Retinal pigment epithelial cell (primary cell): ENCODE results near the gene PPP1R13L.
"Not testable (repeated sequence)": the region's sequence is repeated elsewhere in the genome, so short reads cannot be mapped to it uniquely, and the experiment has no call there.

ENCODE experiments used
- DNase-seq: peaks from one replicate; pipeline ENCODE4 v3.0.0-alpha.2; 2010; ENCODE audit warnings: low read depth
- H3K4me3 ChIP-seq: 2 replicates; pipeline ENCODE4 v1.5.1; 2011; ENCODE audit warnings: mild to moderate bottlenecking, low read length, control low read depth, moderate library complexity
- CTCF ChIP-seq: conservative IDR thresholded peaks from 2 replicates; pipeline ENCODE4 v1.5.1; 2011; ENCODE audit warnings: low read depth, low read length, control low read depth, inconsistent platforms

Gene PPP1R13L

DNA sequence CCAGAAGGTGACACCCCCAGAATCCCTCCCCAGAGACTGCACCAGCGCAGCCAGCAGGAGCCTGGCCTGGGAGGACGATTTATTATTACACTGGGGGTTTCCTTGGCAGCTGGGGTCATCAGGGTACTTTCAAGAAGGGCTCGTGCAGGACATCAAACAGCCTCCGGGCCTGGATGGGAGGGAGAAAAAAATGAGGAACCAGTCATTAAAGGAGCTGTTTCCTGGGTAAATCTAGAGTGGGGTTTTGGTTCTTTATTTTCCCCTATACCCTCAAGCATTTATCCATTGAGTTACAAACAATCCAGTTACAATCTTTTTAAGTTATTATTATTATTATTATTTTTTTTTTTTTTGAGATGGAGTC is 4.7 kb upstream of the PPP1R13L start:
- DNase-seq = no peak
- no peak for TF ChIP-seq CTCF
- no peak overlapping the region for H3K4me3 ChIP-seq

DNA sequence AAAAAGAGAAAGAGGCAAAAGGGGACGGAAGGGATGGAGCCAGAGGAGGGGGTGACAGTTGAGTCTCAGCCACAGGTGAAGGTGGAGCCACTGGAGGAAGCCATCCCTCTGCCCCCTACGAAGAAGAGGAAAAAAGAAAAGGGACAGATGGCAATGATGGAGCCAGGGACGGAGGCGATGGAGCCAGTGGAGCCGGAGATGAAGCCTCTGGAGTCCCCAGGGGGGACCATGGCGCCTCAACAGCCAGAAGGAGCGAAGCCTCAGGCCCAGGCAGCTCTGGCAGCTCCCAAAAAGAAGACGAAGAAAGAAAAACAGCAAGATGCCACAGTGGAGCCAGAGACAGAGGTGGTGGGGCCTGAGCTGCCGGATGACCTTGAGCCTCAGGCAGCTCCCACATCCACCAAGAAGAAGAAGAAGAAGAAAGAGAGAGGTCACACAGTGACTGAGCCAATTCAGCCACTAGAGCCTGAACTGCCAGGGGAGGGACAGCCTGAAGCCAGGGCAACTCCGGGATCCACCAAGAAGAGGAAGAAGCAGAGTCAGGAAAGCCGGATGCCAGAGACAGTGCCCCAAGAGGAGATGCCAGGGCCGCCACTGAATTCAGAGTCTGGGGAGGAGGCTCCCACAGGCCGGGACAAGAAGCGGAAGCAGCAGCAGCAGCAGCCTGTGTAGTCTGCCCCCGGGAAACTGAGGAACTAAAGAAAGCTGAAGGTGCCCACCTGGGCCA is 4.1 kb upstream of the PPP1R13L start:
- TF ChIP-seq CTCF = no peak
- H3K4me3 ChIP-seq = no peak overlapping the region
- DNase-seq = no peak

- DNase-seq = no peak
- no peak overlapping the region for H3K4me3 ChIP-seq
- no peak for TF ChIP-seq CTCF
Measured at GRCh38 chr19:45408121-45408520, 3.3 kb upstream of the PPP1R13L start.

DNA sequence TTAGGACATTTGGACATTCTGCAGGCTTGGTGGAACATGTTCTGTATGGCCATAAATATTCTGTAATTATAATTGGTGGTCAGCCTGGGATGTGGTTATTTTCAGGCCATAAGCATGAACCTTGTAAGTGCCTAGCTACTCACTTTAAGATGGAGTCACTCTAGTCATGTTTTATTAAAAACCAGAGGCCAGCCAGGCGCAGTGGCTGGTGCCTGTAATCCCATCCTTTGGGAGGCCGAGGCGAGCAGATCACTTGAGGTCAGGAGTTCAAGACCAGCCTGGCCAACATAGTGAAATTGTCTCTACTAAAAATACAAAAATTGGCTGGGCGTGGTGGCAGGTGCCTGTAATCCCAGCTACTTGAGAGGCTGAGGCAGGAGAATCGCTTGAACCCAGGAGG is 2.7 kb upstream of the PPP1R13L start:
- peak overlapping the region; percentile 97 for H3K4me3 ChIP-seq
- not testable (repeated sequence) for DNase-seq

- no peak for TF ChIP-seq CTCF
- peak overlapping the region; percentile 97 for H3K4me3 ChIP-seq
- DNase-seq = no peak
Measured at GRCh38 chr19:45407091-45407375, 2.2 kb upstream of the PPP1R13L start.

DNA sequence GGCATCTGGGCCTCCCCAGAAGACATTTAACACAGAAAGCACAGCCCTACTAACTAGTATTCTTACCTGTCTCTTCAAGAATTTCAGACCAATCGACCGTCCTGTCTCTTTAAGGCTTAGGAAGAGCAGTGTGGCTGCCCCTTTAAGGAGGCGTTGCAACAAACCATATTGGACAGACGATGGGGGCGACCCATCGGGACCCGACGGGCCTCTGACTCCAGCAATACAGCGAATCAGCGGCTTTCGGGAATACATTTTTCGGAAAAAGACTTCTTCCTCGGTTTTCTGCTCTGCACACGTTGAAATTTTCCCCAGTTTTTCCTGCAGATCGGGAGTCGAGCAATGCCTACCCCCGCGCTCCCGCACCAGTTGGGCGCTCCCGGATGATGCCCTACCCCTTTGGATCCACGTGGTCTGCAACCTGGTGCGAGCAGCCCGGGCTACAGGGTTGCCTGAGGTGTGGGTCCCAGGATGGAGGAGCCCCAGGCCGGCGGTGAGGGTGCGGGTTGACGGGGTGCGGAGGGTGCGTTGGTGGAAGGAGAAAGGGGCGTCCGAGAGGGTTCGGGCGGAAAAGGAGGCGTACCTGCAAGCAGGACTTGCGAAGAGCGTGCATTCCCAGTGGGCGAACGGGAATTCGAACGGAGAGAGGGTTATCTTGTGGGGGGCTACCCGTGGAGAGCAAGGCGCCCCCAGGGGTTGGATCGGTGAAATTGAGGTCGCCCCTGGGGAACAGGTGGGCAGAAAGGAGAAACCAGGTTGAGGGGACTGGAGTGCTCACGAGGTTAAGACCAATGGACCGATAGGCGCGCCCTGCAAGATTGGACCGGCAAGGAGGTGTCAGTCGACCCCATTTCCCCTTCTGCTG is 1.6 kb upstream of the PPP1R13L start, which contains the start of gene POLR1G:
POLR1G (plus strand) TSS at position 419 of the 865 bp plus-strand sequence; CDS start at position 472, 53 bp downstream.
- TF ChIP-seq CTCF = no peak
- peak; percentile 39 for DNase-seq
- H3K4me3 ChIP-seq = peak within 1 kb of the TSS; percentile 97

DNA sequence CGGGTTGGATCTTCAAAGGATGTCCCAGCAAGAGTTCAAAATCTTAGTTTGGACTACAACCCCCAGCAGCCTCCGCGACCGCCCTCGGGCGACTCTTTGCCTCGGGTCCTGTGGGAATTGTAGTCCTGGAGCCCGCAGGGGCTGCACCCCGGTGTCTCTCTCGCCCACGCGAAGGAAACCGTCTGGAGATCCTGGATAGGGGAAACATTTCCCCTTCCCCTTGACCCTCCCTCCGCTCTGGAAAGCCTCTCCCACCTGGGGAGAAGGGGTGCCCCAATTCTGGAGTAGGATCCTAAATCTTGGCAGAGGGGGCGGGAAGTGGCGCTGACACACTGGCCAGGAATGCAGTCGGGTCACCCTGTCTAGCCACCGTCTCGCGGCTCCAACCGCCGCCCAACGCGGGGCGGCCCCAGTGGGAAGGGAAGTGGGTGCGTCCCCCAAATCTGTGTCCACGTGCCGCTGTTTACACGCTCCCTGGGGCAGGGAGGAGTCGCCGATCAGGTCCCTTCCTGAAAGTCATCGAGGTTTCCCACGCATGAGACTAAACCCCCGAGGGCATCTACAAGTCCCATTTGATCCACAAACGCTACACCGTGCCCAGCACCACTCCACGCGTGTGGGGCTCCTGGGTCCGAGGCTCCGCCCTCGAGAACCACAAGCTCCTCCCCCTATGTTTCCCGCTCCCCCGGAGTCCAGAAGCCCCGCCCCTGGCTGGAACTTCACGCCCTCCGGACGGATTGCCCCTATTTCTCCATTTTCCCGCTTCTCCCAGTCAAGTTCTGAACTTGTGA is 761 bp upstream of the PPP1R13L start:
- TF ChIP-seq CTCF = no peak
- peak; percentile 47 for DNase-seq
- H3K4me3 ChIP-seq = peak overlapping the region; percentile 97
